ENCODE results near the gene CREB3L4. TPM values are rescaled to one million over a fixed set of nuclear protein-coding genes. Genes with fewer than 3 reads are reported as not detected.

Gene CREB3L4
- total RNA-seq, 4 donors from 2014 or later, result 1.8 to 16.1 (median 13.0) TPM

- Histone ChIP-seq H3K27me3 (no peaks in the 10 kb centered on the region), H3K27ac (no peak overlapping the region), H3K4me1 (no peaks in the 10 kb centered on the region), H3K36me3 (no peaks in the 10 kb centered on the region), H3K9me3 (no peaks in the 10 kb centered on the region), H3K4me3 (no peak overlapping the region)
- intact Hi-C loops (cut with DNase I; ENCODE audit: low total_unique reads), result no loop called here
- peak in 1 of 2 donors; percentile 11 for DNase-seq
- TF ChIP-seq CTCF (IDR thresholded peaks at IDR 0.05) (no peak), POLR2A (IDR thresholded peaks at IDR 0.05) (no peak)
These were observed 38.8 kb upstream of the CREB3L4 start for GRCh38 chr1:153928791-153929341.

GRCh38 chr1:153929426-153929825 lies 38.3 kb upstream of the CREB3L4 start:
- H3K4me1 ChIP-seq, result no peaks in the 10 kb centered on the region
- intact Hi-C loops (cut with DNase I; ENCODE audit: low total_unique reads), result no loop called here
- H3K27me3 ChIP-seq, result no peaks in the 10 kb centered on the region
- TF ChIP-seq CTCF (IDR thresholded peaks at IDR 0.05), result no peak
- TF ChIP-seq POLR2A (IDR thresholded peaks at IDR 0.05), result no peak
- H3K36me3 ChIP-seq, result no peaks in the 10 kb centered on the region
- no peak overlapping the region for H3K4me3 ChIP-seq
- no peak overlapping the region for H3K27ac ChIP-seq
- H3K9me3 ChIP-seq, result no peaks in the 10 kb centered on the region
- DNase-seq, result no peak

GRCh38 chr1:153929981-153930948 lies 37.4 kb upstream of the CREB3L4 start:
- no peaks in the 10 kb centered on the region for H3K36me3 ChIP-seq
- intact Hi-C loops (cut with DNase I; ENCODE audit: low total_unique reads), result no loop called here

GRCh38 chr1:153932156-153933131 lies 35.3 kb upstream of the CREB3L4 start:
- Histone ChIP-seq H3K4me3 (no peak overlapping the region), H3K27me3 (no peaks in the 10 kb centered on the region), H3K9me3 (no peaks in the 10 kb centered on the region), H3K36me3 (no peaks in the 10 kb centered on the region), H3K4me1 (no peaks in the 10 kb centered on the region), H3K27ac (no peak overlapping the region)
- DNase-seq, result no peak
- intact Hi-C loops (cut with DNase I; ENCODE audit: low total_unique reads), result no loop called here
- TF ChIP-seq POLR2A (IDR thresholded peaks at IDR 0.05) (no peak), CTCF (IDR thresholded peaks at IDR 0.05) (no peak)

More at GRCh38 chr1:153929981-153930948, 37.4 kb upstream of the CREB3L4 start:
- Histone ChIP-seq H3K27me3 (no peaks in the 10 kb centered on the region), H3K27ac (no peak overlapping the region), H3K9me3 (no peaks in the 10 kb centered on the region), H3K4me3 (no peak overlapping the region), H3K4me1 (no peaks in the 10 kb centered on the region)
- no peak for TF ChIP-seq CTCF (IDR thresholded peaks at IDR 0.05)
- TF ChIP-seq POLR2A (IDR thresholded peaks at IDR 0.05), result no peak
- DNase-seq, result peak in 1 of 2 donors; percentile 9
